HepG2 (cell line): ENCODE results near the gene MYADML2. TPM values are rescaled to one million over a fixed set of nuclear protein-coding genes. Genes with fewer than 3 reads are reported as not detected.

ENCODE experiments used
- KAT8 ChIP-seq: IDR thresholded peaks from 2 replicates; pipeline ENCODE4 v1.6.1; 2016; ENCODE audit warnings: missing genetic modification reagents, missing compliant biosample characterization
- KDM2A ChIP-seq: sonication (generic); formaldehyde crosslinking; IDR thresholded peaks from 2 replicates; pipeline ENCODE4 v1.4.0; 2020; ENCODE audit warnings: low read depth, missing genetic modification reagents, borderline replicate concordance
- KLF15 ChIP-seq: sonication (generic); formaldehyde crosslinking; IDR thresholded peaks from 2 replicates; pipeline ENCODE4 v1.8.1; 2023; ENCODE audit warnings: borderline replicate concordance, mild to moderate bottlenecking, inconsistent platforms, missing genetic modification reagents, mixed read lengths
- MAFF ChIP-seq: IDR thresholded peaks from 2 replicates; pipeline ENCODE4 v1.6.1; 2011; ENCODE audit warnings: low read depth, low read length, improper control_type of control experiment
- NFYC ChIP-seq: IDR thresholded peaks from 2 replicates; pipeline ENCODE4 v1.6.1; 2016; ENCODE audit warnings: missing genetic modification reagents, missing compliant biosample characterization
- POGZ ChIP-seq: sonication (generic); formaldehyde crosslinking; IDR thresholded peaks from 2 replicates; pipeline ENCODE4 v1.4.0; 2020; ENCODE audit warnings: mild to moderate bottlenecking, missing genetic modification reagents
- PTBP1 ChIP-seq: fragments of 200-400 bp; formaldehyde crosslinking; IDR thresholded peaks from 2 replicates; pipeline ENCODE4 v1.6.1; 2018; ENCODE audit warnings: low read length, low read depth; ENCODE audit not compliant: poor library complexity, severe bottlenecking
- ZBTB3 ChIP-seq: sonication (generic); formaldehyde crosslinking; IDR thresholded peaks from 2 replicates; pipeline ENCODE4 v1.4.0; 2020; ENCODE audit warnings: low read depth, mild to moderate bottlenecking, moderate library complexity, missing genetic modification reagents, borderline replicate concordance
- ZNF326 ChIP-seq: sonication (generic); formaldehyde crosslinking; IDR thresholded peaks from 2 replicates; pipeline ENCODE4 v1.4.0; 2020; ENCODE audit warnings: missing genetic modification reagents, borderline replicate concordance
- ZNF850 ChIP-seq: sonication (generic); formaldehyde crosslinking; conservative IDR thresholded peaks from 2 replicates; pipeline ENCODE4 v1.9.0; 2021; ENCODE audit warnings: mild to moderate bottlenecking, missing genetic modification reagents
- polyA plus RNA-seq, 8 experiments: library from polyadenylated mRNA; depleted of rRNA in 3 of 8; stranded (reverse) in 7 of 8; unstranded in 1 of 8; fragments of >200 nt; fragmentation: Illumina TruSeq in 4 of 8; extraction: Trizol in 4 of 8; gene quantifications; 2 replicates each; pipeline versions ENCODE4 v1.2.1 to v1.2.3, GENCODE V29; 2011 to 2016; ENCODE audit warnings: low read depth in 4 of 8, missing spikeins in 1 of 8, mixed read lengths in 1 of 8; ENCODE audit not compliant: insufficient read depth in 1 of 8
- total RNA-seq, 5 experiments: library from RNA; depleted of rRNA; stranded (reverse); fragments of >200 nt; fragmentation: Illumina TruSeq; extraction: Trizol; gene quantifications; 2 replicates each; pipeline ENCODE4 v1.2.3, GENCODE V29; 2016; ENCODE audit warnings: low read depth in 1 of 5
- TF ChIP-seq, protein P1 (sequence below): sonication (generic); formaldehyde crosslinking; IDR thresholded peaks from one replicate; pipeline ENCODE4 v1.5.1; 2020; ENCODE audit warnings: mild to moderate bottlenecking, missing genetic modification reagents; ENCODE audit errors: not compliant biosample characterization
- TF ChIP-seq, protein P2 (sequence below): sonication (generic); formaldehyde crosslinking; IDR thresholded peaks from 2 replicates; pipeline ENCODE4 v1.8.0; 2022; ENCODE audit warnings: missing genetic modification reagents, mild to moderate bottlenecking, borderline replicate concordance
- TF ChIP-seq, protein P3 (sequence below): sonication (generic); formaldehyde crosslinking; conservative IDR thresholded peaks from 2 replicates; pipeline ENCODE4 v1.4.0; 2020; ENCODE audit warnings: missing genetic modification reagents

The MYADML2 gene
- total and polyA plus RNA-seq, 2 of the 13 experiments (the other 11 are each of a cell fraction or from before 2014, with no cell fraction given), result not detected

DNA sequence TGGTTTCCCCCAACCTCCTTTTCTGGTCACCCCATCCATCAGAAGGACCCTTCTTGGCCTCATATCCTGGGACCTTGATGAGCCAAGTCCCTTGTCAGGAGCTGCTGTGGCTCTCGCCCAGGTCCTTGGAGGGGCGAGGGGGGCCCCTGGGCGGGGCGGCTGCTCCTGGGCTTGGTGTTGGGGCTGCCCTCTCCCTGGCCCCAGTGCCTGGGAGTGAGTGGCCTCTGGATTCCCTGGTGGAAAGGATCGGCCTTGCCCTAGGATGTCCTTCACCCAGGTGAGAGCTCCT lies 20.2 kb upstream of the MYADML2 start (continued):
- no peak for TF ChIP-seq POGZ
- TF ChIP-seq, protein P1, sequence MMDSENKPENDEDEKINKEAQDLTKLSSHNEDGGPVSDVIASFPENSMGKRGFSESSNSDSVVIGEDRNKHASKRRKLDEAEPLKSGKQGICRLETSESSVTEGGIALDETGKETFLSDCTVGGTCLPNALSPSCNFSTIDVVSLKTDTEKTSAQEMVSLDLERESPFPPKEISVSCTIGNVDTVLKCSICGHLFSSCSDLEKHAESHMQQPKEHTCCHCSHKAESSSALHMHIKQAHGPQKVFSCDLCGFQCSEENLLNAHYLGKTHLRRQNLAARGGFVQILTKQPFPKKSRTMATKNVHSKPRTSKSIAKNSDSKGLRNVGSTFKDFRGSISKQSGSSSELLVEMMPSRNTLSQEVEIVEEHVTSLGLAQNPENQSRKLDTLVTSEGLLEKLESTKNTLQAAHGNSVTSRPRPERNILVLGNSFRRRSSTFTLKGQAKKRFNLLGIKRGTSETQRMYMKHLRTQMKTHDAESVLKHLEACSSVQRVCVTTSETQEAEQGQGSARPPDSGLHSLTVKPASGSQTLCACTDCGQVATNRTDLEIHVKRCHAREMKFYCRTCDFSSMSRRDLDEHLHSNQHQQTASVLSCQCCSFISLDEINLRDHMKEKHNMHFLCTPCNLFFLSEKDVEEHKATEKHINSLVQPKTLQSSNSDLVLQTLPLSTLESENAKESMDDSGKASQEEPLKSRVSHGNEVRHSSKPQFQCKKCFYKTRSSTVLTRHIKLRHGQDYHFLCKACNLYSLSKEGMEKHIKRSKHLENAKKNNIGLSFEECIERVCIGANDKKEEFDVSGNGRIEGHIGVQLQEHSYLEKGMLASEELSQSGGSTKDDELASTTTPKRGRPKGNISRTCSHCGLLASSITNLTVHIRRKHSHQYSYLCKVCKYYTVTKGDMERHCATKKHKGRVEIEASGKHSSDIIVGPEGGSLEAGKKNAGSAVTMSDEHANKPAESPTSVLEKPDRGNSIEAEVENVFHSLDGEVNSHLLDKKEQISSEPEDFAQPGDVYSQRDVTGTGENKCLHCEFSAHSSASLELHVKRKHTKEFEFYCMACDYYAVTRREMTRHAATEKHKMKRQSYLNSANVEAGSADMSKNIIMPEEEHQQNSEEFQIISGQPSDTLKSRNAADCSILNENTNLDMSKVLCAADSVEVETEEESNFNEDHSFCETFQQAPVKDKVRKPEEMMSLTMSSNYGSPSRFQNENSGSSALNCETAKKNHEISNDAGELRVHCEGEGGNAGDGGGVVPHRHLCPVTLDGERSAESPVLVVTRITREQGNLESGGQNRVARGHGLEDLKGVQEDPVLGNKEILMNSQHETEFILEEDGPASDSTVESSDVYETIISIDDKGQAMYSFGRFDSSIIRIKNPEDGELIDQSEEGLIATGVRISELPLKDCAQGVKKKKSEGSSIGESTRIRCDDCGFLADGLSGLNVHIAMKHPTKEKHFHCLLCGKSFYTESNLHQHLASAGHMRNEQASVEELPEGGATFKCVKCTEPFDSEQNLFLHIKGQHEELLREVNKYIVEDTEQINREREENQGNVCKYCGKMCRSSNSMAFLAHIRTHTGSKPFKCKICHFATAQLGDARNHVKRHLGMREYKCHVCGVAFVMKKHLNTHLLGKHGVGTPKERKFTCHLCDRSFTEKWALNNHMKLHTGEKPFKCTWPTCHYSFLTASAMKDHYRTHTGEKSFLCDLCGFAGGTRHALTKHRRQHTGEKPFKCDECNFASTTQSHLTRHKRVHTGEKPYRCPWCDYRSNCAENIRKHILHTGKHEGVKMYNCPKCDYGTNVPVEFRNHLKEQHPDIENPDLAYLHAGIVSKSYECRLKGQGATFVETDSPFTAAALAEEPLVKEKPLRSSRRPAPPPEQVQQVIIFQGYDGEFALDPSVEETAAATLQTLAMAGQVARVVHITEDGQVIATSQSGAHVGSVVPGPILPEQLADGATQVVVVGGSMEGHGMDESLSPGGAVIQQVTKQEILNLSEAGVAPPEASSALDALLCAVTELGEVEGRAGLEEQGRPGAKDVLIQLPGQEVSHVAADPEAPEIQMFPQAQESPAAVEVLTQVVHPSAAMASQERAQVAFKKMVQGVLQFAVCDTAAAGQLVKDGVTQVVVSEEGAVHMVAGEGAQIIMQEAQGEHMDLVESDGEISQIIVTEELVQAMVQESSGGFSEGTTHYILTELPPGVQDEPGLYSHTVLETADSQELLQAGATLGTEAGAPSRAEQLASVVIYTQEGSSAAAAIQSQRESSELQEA (CRISPR knock-in tag), result no peak
- no peak for TF ChIP-seq ZBTB3
- no peak; the same call in 1 of the 2 replicates for TF ChIP-seq NFYC (CRISPR knock-in tag)
- no peak for TF ChIP-seq KLF15 (CRISPR knock-in tag)
- TF ChIP-seq PTBP1, result peak; percentile 12
- TF ChIP-seq, protein P2, sequence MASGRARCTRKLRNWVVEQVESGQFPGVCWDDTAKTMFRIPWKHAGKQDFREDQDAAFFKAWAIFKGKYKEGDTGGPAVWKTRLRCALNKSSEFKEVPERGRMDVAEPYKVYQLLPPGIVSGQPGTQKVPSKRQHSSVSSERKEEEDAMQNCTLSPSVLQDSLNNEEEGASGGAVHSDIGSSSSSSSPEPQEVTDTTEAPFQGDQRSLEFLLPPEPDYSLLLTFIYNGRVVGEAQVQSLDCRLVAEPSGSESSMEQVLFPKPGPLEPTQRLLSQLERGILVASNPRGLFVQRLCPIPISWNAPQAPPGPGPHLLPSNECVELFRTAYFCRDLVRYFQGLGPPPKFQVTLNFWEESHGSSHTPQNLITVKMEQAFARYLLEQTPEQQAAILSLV, result no peak
- no peak for TF ChIP-seq KAT8 (CRISPR knock-in tag)
- TF ChIP-seq MAFF, result no peak
- no peak for TF ChIP-seq ZNF850 (CRISPR knock-in tag)
- TF ChIP-seq, protein P3, sequence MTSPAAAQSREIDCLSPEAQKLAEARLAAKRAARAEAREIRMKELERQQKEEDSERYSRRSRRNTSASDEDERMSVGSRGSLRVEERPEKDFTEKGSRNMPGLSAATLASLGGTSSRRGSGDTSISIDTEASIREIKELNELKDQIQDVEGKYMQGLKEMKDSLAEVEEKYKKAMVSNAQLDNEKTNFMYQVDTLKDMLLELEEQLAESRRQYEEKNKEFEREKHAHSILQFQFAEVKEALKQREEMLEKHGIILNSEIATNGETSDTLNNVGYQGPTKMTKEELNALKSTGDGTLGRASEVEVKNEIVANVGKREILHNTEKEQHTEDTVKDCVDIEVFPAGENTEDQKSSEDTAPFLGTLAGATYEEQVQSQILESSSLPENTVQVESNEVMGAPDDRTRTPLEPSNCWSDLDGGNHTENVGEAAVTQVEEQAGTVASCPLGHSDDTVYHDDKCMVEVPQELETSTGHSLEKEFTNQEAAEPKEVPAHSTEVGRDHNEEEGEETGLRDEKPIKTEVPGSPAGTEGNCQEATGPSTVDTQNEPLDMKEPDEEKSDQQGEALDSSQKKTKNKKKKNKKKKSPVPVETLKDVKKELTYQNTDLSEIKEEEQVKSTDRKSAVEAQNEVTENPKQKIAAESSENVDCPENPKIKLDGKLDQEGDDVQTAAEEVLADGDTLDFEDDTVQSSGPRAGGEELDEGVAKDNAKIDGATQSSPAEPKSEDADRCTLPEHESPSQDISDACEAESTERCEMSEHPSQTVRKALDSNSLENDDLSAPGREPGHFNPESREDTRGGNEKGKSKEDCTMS (CRISPR knock-in tag), result no peak
- no peak for TF ChIP-seq ZNF326 (CRISPR knock-in tag)
- TF ChIP-seq KDM2A (CRISPR knock-in tag), result no peak
